Kidney epithelial cell (primary cell): ENCODE measurements around the gene TMEM232. TPM values are rescaled to one million over a fixed set of nuclear protein-coding genes. Genes with fewer than 3 reads are reported as not detected.
A peak's percentile ranks its signal among the peaks of the same experiment; 100 is the strongest.

ENCODE experiments used
- DNase-seq: peaks from one replicate; pipeline ENCODE4 v3.0.0-alpha.2; 2010; ENCODE audit warnings: low read depth
- H3K27me3 ChIP-seq: 2 replicates; pipeline ENCODE4 v1.6.0; 2011; ENCODE audit warnings: low read length; ENCODE audit not compliant: control insufficient read depth, insufficient read depth
- H3K36me3 ChIP-seq: 2 replicates; pipeline ENCODE4 v1.5.1; 2011; ENCODE audit warnings: low read length; ENCODE audit not compliant: control insufficient read depth, insufficient read depth
- H3K4me3 ChIP-seq: 2 replicates; pipeline ENCODE4 v1.5.1; 2011; ENCODE audit warnings: low read depth, mild to moderate bottlenecking, control low read depth, low read length
- total RNA-seq: library from RNA; depleted of rRNA; stranded (reverse); fragments of >200 nt; gene quantifications from 2 replicates; pipeline ENCODE4 v1.2.3, GENCODE V29; 2015
- TF ChIP-seq, protein P1 (sequence below): IDR thresholded peaks from 2 replicates; pipeline ENCODE4 v1.5.1; 2011; ENCODE audit warnings: mild to moderate bottlenecking, moderate library complexity, low read length, control low read depth, inconsistent platforms; ENCODE audit not compliant: insufficient read depth, poor library complexity, severe bottlenecking

TMEM232 gene
- total RNA-seq, 1 donor from 2014 or later = 10.9 TPM

DNA sequence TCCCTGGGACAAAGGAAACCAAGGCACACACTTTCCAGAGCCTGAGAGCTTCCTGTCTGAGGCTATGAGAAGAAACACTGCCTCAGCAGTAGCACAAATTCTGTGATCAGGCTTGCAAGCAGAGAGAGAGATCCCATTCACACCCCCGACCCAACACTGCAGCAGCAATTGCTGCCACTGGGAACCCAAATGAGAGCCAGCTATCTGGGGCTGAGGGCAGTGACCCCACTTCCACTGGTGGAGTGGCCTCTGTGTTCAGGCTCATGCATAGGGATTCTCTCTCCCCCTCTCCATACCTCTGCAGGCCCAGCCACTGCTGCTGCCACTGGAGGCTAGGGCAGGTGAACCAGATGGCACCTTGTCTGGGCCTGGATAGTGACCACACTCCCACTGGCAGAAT, 95.2 kb downstream of the TMEM232 start:
- DNase-seq = no peak
- no peaks in the 10 kb centered on the region for H3K27me3 ChIP-seq

GRCh38 chr5:110630350-110630749, 96.1 kb downstream of the TMEM232 start:
- no peak overlapping the region for H3K4me3 ChIP-seq
- no peak for DNase-seq
- TF ChIP-seq, protein P1, sequence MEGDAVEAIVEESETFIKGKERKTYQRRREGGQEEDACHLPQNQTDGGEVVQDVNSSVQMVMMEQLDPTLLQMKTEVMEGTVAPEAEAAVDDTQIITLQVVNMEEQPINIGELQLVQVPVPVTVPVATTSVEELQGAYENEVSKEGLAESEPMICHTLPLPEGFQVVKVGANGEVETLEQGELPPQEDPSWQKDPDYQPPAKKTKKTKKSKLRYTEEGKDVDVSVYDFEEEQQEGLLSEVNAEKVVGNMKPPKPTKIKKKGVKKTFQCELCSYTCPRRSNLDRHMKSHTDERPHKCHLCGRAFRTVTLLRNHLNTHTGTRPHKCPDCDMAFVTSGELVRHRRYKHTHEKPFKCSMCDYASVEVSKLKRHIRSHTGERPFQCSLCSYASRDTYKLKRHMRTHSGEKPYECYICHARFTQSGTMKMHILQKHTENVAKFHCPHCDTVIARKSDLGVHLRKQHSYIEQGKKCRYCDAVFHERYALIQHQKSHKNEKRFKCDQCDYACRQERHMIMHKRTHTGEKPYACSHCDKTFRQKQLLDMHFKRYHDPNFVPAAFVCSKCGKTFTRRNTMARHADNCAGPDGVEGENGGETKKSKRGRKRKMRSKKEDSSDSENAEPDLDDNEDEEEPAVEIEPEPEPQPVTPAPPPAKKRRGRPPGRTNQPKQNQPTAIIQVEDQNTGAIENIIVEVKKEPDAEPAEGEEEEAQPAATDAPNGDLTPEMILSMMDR = no peak
- no peaks in the 10 kb centered on the region for H3K27me3 ChIP-seq
- H3K36me3 ChIP-seq = no peaks in the 10 kb centered on the region

More for the DNA sequence above, 95.2 kb downstream of the TMEM232 start:
- no peak overlapping the region for H3K4me3 ChIP-seq
- H3K36me3 ChIP-seq = no peaks in the 10 kb centered on the region
- TF ChIP-seq, protein P1 = no peak

DNA sequence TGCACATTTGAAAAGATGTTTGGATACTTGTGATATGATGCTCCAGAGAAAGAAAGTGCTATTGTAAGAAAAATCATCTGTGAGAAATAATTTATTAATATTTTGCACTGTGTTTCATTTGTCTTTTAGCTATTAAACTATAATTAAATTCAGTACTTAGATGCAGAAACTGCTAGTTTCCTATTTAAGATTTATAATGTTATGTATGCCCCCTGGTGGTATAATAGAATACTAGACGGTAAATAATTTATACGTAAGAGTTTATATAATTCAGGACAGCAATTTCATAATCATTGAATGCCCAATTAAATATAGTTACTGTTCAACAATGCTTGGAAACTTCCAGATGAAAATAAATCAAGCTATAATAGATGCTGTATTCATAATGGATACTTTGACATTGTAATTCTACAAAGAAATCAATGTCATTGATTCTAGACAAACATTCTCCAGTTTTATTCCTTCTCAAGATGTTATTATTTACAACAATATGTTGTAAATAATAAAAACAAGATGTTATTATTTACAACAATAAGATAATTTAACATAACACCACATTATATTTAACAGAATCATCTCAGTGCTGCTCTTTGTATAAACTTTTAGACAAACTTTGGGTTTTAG, 101.0 kb downstream of the TMEM232 start:
- TF ChIP-seq, protein P1 = peak; percentile 15
- Histone ChIP-seq H3K27me3 (no peaks in the 10 kb centered on the region), H3K4me3 (no peak overlapping the region), H3K36me3 (no peaks in the 10 kb centered on the region)
- no peak for DNase-seq

GRCh38 chr5:110623874-110624273, 102.6 kb downstream of the TMEM232 start:
- H3K4me3 ChIP-seq = no peak overlapping the region
- H3K27me3 ChIP-seq = no peaks in the 10 kb centered on the region
- TF ChIP-seq, protein P1 = no peak
- no peak for DNase-seq
- no peaks in the 10 kb centered on the region for H3K36me3 ChIP-seq

DNA sequence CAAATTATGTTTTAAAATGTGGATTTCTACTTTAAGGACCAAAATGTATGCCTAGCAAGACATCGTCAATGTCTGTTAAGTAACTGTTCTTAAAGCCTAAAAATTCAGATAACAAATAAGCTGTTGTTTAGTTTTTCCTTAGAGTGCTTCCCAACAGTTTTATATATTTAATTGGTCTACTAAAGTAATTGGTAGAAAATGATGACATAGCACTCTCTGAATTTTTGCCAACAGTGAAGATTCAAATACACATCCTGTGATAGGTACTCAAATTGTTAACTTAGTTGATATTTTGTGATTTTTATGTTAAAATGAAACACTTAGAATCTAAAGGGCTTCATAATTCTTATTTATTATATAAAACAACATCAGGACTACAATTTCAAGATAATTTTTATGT, 107.5 kb downstream of the TMEM232 start:
- TF ChIP-seq, protein P1 = no peak
- Histone ChIP-seq H3K36me3 (no peaks in the 10 kb centered on the region), H3K4me3 (no peak overlapping the region), H3K27me3 (no peaks in the 10 kb centered on the region)
- DNase-seq = no peak

- DNase-seq = no peak
- TF ChIP-seq, protein P1 = no peak
- no peak overlapping the region for H3K4me3 ChIP-seq
- no peaks in the 10 kb centered on the region for H3K36me3 ChIP-seq
- H3K27me3 ChIP-seq = no peaks in the 10 kb centered on the region
These were observed 110.5 kb downstream of the TMEM232 start for GRCh38 chr5:110616009-110616408.
